Measurements from ENCODE around the gene MRPL58. TPM values are rescaled to one million over a fixed set of nuclear protein-coding genes. Genes with fewer than 3 reads are reported as not detected.
A peak's percentile ranks its signal among the peaks of the same experiment; 100 is the strongest.

Gene MRPL58
- total RNA-seq, 1 experiment from 2014 or later, result 41.9 TPM

- TF ChIP-seq ZNF532 (CRISPR knock-in tag; IDR thresholded peaks at IDR 0.05; ENCODE audit: borderline replicate concordance), result no peak
These were observed 32.9 kb upstream of the MRPL58 start (continued) for GRCh38 chr17:74979408-74980146.

GRCh38 chr17:74981318-74981978 is 31.0 kb upstream of the MRPL58 start:
- ATAC-seq (no peak; the same call in 1 of the 2 replicates), DNase-seq (ENCODE audit: low spot score) (no peak)
- ChIA-PET POLR2A (no interaction called here), CTCF (interaction anchor here (1.8 kb wide), 1 partner anchor 23 kb away, joined by 4 read pairs; no protein-coding TSS in a partner anchor)
- Mint-ChIP-seq H3K4me3 (peak overlapping the region; percentile 83), H3K27ac (peak overlapping the region; percentile 92), H3K36me3 (no peaks in the 10 kb centered on the region), H3K9me3 (no peaks in the 10 kb centered on the region), H3K27me3 (ENCODE audit: low read depth) (peaks cover 33% of the 10 kb centered on the region), H3K4me1 (peaks cover 14% of the 10 kb centered on the region)
- TF ChIP-seq ATF3 (CRISPR knock-in tag; conservative IDR thresholded peaks at IDR 0.05), result no peak
- no peak for TF ChIP-seq MXD4 (CRISPR knock-in tag; IDR thresholded peaks at IDR 0.05; ENCODE audit: borderline replicate concordance)
- TF ChIP-seq NFATC4 (CRISPR knock-in tag; IDR thresholded peaks at IDR 0.05), result no peak
- TF ChIP-seq CDX4 (CRISPR knock-in tag; IDR thresholded peaks at IDR 0.05; ENCODE audit: borderline replicate concordance), result no peak
- TF ChIP-seq SMAD3 (CRISPR knock-in tag; IDR thresholded peaks at IDR 0.05; ENCODE audit: borderline replicate concordance), result no peak

GRCh38 chr17:74981979-74982662 is 30.3 kb upstream of the MRPL58 start:
- Mint-ChIP-seq H3K27me3 (ENCODE audit: low read depth) (peaks cover 33% of the 10 kb centered on the region), H3K9me3 (no peaks in the 10 kb centered on the region), H3K27ac (peak overlapping the region; percentile 92), H3K4me1 (peaks cover 20% of the 10 kb centered on the region), H3K36me3 (no peaks in the 10 kb centered on the region), H3K4me3 (peak overlapping the region; percentile 83)
- POLR2A ChIA-PET, result interaction anchor here (0.6 to 1.3 kb wide), 4 partner anchors 10 to 73 kb away, joined by 3 to 10 read pairs (median 3); partner anchors contain the start of gene MRPL58
- DNase-seq (ENCODE audit: low spot score) (peak; percentile 86), ATAC-seq (peak; percentile 94)
- CTCF ChIA-PET, result interaction anchor here (0.9 to 2.5 kb wide), 7 partner anchors 9 to 132 kb away, joined by 3 to 28 read pairs (median 9); partner anchors contain the start of genes HID1 and MRPL58
- 0 out of 2 replicates have a peak, but pooled peaks have one; percentile 20 for TF ChIP-seq JUN (CRISPR knock-in tag; IDR thresholded peaks at IDR 0.05)
- no peak for TF ChIP-seq ZSCAN18 (CRISPR knock-in tag; IDR thresholded peaks at IDR 0.05)
- no peak for TF ChIP-seq SMAD4 (CRISPR knock-in tag; IDR thresholded peaks at IDR 0.05)
- TF ChIP-seq ZNF425 (CRISPR knock-in tag; conservative IDR thresholded peaks at IDR 0.05), result no peak
- TF ChIP-seq ERG (CRISPR knock-in tag; IDR thresholded peaks at IDR 0.05), result no peak
- no peak for TF ChIP-seq EMX1 (CRISPR knock-in tag; IDR thresholded peaks at IDR 0.05)
- peak; percentile 37; the same call in 1 of the 2 replicates for TF ChIP-seq USF2 (CRISPR knock-in tag; IDR thresholded peaks at IDR 0.05)
- TF ChIP-seq OVOL2 (CRISPR knock-in tag; IDR thresholded peaks at IDR 0.05; ENCODE audit: borderline replicate concordance), result no peak
- TF ChIP-seq IRF2 (CRISPR knock-in tag; IDR thresholded peaks at IDR 0.05; ENCODE audit: borderline replicate concordance, low read depth), result no peak
- no peak for TF ChIP-seq NFYB (CRISPR knock-in tag; conservative IDR thresholded peaks at IDR 0.05; ENCODE audit: low read depth)

Data from WTC11 (cell line).